ENCODE results near the gene FOXA2.
"Not testable (repeated sequence)": the region's sequence is repeated elsewhere in the genome, so short reads cannot be mapped to it uniquely, and the experiment has no call there.

Gene FOXA2

DNA sequence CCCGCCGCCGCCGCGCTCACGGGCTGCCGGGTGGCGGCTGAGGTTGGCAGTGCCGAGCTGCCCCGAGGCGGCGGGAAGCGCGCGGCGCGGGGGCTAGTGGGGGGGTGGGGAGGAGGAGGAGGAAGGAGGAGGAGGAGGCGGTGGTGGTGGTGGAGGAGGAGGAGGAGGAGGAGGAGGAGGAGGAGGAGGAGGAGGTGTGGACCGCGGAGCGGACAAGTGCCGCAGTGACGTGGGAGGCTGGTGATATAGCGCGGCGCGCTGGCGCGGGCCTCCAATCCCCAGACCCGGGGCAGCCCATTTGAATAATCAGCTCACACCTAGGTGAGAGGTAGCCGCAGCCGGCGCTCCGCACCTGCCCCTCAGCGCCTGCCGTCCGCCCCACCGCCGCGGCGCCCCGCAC is at the start of gene FOXA2:
Gene FOXA2, minus strand, starts transcription at position 51 of the 400 bp plus-strand sequence. CDS start 294 bp downstream, outside the sequence.
- FAIRE-seq (no peak), DNase-seq (ENCODE audit: extremely low spot score, insufficient read length, low read depth) (no peak)

DNA sequence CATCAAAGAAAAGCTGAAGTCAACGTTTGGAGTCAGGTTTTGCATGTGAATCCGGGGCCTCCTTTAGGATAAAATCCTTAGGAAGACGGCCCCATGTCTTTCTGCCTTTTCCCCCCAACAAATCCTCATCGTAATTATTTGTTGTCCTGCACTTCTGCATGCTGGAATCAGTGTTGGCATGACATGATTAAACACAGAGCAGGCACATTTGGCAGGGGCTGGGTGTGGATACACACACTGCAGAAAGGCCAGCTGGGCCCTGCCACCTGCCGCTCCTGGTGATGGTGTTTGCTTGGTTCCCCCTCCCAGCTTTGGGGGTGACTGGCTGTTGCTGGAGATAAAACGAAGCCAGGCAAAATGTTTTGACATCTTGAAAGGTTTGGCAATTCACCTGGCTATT is 46.3 kb upstream of the FOXA2 start:
- no peak for DNase-seq (ENCODE audit: extremely low spot score, insufficient read length, low read depth)

DNA sequence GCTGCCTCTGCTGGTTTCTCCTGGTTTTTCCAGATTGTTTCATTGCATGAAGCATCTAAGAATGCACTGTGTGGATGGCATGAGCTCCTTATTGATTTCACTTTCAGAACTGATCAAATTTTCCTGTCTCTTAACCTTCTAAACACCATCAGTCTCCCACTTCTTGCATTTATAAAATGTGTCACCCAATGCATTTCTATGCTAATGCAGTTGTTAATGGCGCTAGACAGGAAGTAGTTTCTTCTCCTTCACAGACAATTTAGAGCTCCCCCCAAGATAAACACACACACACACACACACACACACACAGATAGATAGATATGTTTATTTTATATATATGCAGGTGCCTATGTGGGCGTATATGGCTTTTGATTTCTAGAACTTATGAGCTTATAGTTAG is 45.6 kb upstream of the FOXA2 start:
- FAIRE-seq (no peak), DNase-seq (ENCODE audit: extremely low spot score, insufficient read length, low read depth) (no peak)

More for the DNA sequence above, 46.3 kb upstream of the FOXA2 start:
- no peak for FAIRE-seq

DNA sequence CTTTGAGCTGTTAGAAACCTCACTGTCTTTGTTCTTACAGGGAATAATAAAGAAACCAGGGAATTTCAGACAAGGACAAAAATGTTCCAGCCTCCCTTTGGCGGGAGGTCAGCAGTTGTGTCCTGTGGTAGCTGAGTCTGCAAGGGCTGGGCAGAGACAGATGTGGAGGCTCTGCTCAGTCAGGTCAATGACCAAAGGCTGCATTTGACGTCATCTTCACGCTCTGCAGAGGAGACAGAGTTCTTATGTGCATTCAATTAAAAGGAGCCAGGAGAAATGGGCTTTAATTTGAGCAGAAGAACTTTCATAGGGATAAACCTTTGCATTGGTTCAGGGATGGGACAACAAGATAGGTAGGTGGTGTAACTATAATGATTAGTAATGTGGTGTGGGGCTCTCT is 45.1 kb upstream of the FOXA2 start:
- DNase-seq (ENCODE audit: extremely low spot score, insufficient read length, low read depth) = no peak
- no peak for FAIRE-seq

DNA sequence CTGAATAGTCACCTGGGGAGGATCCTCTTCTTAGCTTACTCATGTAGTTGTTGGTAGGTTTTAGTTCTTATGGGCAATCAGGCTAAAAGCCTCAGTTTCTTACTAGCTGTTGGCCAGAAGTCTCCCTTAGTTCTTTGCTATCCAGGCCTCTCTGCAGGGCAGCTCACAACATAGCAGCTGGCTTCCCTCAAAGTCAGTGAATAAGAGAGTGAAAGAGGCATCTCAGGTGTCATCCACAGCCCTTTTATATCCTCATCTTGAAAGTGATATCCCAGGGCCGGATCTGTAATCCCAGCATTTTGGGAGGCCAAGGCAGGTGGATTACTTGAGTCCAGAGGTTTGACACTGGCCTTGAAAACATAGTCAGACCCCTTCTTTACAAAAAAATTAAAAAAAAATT is 42.1 kb upstream of the FOXA2 start:
- no peak for FAIRE-seq
- DNase-seq (ENCODE audit: extremely low spot score, insufficient read length, low read depth) = no peak

DNA sequence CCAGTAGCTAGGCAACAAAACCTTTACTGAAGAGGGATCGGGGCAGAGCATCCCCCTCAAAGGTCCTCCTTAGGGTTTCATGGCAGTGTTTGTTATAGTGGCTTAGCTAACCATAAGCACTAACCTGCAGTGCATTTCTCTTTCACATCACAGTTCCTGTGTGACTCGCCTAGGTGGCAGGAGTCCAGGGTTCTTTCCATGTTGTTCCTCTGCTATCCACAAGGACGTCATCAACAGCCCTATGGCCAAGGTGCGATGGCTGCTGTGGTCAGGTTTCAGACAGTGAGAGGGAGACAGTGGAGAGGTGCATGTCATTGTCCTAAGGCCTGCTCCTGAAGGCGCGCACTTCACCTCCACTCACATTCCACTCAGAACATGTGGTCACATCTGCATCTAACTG is 38.8 kb upstream of the FOXA2 start:
- DNase-seq (ENCODE audit: extremely low spot score, insufficient read length, low read depth) = no peak
- no peak for FAIRE-seq

DNA sequence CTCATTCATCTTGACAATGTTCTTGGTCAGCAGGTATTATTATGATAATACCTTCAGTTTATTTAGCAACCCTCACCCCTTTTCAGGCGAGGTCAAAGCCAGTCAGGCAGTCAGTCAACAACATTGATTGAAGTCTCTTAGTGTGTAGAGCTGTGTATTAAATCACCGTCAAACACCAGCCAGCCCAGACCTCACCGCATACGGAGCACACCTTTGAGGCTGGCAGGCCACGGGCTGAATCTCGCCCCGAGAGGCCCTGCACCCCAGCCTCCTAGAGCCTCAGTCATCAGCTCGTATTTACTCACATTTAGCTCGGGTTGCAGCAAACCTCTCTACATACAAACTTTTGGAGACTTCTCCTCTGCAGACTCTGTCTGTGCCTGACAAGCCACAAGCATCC is 36.0 kb upstream of the FOXA2 start:
- FAIRE-seq (no peak), DNase-seq (ENCODE audit: extremely low spot score, insufficient read length, low read depth) (no peak)

DNA sequence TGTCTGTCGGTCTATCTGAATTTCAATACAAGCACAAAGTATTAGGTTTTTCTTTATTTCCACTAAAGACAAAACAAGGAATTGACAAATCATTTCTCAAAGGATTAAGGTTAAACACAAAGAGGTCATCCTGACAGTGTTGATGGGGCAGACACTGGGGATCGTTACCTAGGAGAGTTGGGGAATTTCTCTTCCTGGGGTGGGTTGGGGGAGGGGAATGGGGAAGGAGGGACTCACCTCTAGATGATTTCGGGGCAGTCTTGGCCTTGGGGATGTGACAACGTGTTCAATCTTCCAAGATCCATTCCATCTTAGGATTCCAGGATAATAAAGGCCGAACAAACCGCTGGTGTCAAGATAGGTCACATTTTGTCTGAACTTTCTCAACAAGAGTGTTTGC is 35.4 kb upstream of the FOXA2 start:
- no peak for FAIRE-seq
- DNase-seq (ENCODE audit: extremely low spot score, insufficient read length, low read depth) = no peak

DNA sequence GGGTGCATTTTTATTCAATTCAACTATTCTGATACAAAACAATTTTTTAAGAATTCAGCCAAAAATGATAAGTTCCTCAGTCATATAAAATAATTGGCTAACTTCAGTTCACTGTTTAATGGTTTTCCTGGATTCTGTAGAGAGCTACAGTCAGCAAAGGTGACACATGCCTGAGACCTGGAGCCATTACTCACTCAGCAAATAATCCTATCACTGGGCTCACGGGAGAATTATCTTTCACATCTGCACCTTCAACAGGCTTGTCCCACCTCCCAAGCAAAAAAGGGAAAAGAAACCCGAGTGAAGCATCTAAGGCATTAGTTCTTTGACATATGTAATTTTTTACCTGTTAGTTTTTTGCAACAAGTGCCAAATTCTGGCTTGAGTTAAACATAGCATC is 34.9 kb upstream of the FOXA2 start:
- FAIRE-seq (no peak), DNase-seq (ENCODE audit: extremely low spot score, insufficient read length, low read depth) (no peak)

DNA sequence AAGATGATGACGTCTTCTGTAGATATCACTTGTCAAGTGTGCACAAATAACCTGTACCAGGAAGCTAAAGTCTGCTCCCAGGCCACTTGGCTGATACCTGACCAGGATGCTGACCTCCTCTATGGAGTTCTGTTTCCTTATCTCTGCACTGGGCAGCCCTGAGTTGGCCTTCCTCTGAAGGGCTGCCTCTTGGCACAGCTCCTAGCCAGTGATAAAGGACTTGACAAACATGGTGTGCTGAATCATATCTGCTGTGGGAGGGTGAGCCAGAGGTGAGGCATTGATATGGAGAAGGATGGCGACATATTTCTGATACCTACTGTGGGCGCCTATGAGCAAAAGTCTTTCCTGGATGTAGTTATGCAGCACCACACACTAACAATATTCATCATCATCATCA is 32.8 kb upstream of the FOXA2 start:
- FAIRE-seq (no peak), DNase-seq (ENCODE audit: extremely low spot score, insufficient read length, low read depth) (no peak)

DNA sequence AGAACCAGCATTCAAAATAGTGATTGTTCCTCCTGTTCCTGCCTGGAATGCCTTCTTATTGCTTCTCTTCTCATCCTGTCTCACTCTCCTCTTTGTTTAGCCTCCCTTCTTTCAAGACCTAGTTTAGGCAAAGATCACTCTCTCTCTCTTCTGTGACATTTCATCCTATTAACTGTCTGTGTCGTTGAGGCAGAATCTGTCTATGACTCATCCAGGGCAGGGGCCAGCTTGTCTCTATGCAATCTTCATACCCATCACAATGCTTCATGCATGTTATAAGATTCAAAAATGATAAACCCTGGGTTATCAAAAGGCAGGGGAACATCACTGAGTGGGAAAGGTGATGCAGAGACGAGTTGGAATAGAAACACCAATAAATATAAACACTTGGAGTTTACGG is 32.2 kb upstream of the FOXA2 start:
- FAIRE-seq (no peak), DNase-seq (ENCODE audit: extremely low spot score, insufficient read length, low read depth) (no peak)

DNA sequence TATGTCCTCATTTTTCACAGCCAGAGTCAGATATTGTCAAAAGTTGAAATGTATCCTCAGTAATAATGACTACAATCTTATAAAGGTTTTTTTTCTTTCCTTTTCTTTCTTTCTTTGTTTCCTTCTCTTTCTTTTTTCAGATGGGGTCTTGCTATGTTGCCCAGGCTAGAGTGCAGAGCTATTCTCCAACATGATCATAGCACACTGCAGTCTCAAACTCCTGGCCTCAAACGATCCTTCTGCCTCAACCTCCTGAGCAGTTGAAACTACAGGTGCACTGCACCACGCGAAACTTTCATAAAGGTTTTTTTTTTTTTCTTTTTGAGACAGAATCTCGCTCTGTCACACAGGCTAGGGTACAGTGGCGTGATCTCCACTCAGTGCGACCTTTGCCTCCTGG is 31.1 kb upstream of the FOXA2 start:
- no peak for FAIRE-seq
- DNase-seq (ENCODE audit: extremely low spot score, insufficient read length, low read depth) = no peak

DNA sequence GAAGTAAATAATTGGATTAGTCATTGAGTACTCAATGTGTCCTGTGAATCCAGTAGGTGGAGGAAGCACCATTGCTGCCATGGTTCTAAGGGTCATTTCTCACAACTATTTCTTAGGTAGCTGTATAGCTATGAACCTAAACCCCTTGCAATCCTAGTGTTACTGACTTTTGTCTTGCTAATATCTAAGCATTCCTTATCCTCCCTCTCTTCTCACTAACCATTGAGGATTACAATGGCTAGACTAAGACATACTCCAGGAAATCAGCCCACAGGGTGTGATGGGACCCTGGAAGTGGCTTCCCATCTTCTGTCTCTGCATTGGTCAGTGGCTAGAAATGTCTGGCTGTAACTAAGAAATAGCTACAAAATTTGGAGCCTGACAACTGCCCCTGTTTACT is 27.3 kb upstream of the FOXA2 start:
- DNase-seq (ENCODE audit: extremely low spot score, insufficient read length, low read depth) (no peak), FAIRE-seq (no peak)

DNA sequence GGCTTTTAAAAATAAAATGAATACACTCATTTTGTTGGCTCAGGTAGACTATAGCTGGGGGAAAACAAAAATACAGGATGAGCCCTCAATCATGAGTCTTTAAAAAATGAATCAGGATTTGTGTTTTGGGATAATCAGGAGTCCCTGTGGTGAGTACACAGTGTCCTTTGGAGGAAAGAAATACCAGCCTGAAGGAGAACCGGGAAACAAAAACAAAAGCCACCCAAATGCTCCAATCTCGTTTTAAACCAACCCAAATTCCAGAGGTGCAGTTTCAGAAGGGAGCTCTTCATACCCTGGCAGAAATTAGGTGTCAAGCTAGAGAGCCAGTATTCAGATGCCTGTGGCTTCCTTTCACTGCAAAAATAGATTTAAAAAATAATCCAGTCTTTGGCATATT is 23.3 kb upstream of the FOXA2 start:
- FAIRE-seq = no peak
- no peak for DNase-seq (ENCODE audit: extremely low spot score, insufficient read length, low read depth)

DNA sequence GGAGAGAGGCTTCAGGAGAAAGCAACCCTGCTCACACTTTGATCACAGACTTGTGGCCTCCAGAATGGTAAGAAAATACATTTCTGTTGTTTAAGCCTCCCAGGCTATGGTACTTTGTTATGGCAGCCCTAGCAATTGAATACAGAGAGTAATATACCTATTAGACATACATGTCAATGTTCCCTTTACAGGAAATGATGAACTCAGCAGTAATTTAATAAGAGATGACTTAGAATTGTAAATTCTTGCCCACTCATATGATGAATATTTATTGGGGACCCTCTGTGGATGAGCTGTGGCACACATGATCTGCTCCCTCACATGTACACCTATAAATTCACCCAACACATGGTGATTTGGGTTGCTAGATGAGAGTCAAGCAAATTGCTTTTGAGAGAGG is 20.4 kb upstream of the FOXA2 start:
- FAIRE-seq (no peak), DNase-seq (ENCODE audit: extremely low spot score, insufficient read length, low read depth) (no peak)

DNA sequence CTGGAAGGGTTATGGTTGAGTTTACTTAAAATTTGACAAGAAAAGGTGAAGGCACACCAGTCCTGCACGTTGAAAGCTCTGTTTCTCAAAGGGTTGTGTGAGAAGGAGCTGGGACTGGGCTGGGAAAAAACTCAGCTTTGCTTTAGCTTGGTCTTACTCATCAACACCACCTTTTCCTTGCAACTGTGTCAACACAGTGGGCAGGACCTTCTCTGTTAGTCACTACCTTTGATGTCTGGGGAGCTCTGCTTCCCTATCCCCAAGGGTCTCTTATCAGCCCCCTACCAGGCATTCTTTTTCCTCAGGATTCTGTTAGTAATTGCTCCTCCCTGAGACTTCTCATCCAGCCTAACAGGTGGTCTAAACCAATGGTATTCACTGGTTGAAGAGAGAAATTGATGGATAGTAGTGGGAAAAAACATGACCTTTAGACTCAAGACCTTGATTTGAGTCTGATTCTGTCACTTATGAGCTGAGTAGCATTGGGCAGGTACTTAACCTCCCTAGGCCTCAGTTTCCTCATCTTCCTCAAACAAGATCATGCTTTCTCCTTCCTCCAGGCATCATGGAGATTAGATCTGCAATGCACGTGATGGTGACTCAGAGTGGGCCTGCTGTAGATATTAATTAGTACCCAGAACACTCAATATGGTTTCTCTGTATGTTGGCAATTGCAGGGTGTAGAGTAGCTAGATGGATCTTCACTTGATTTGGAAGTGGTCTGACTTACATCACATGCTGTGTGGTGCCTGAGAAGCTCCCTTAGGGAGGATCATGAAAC is 17.2 kb upstream of the FOXA2 start:
- no peak for FAIRE-seq

DNA sequence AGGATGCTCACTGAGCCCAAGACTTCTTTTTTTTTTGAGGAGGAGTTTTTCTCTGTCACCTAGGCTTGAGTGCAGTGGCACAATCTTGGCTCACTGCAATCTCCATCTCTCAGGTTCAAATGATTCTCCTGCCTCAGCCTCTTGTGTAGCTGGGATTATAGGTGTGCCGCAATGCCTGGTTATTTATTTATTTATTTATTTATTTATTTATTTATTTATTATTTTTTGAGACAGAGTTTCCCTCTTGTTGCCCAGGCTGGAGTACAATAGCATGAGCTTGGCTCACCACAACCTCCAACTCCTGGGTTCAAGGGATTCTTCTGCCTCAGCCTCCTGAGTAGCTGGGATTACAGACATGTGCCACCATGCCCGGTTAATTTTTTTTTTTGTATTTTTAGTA is 14.9 kb upstream of the FOXA2 start:
- not testable (repeated sequence) for DNase-seq (ENCODE audit: extremely low spot score, insufficient read length, low read depth); FAIRE-seq

More for the DNA sequence above, 17.2 kb upstream of the FOXA2 start:
- no peak for DNase-seq (ENCODE audit: extremely low spot score, insufficient read length, low read depth)

DNA sequence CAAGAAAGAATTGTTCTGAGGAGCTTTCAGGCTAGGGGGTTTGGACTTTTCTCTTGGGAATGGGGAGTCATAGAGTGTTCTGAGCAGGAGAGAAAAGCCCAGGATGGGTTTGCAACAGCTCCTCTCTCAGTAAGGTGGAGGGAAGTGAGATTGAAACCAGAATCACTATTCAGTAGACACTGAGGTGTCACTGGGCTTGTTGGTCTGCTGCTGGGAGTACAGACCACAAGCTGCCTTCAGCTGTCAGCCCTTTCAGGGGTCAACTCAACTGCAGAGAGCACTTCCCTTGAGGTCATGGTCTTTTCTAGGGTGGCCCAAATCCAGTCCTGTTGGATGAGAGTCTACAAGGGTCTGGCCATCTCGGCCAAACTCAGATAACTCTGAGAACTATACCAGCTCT is 12.9 kb upstream of the FOXA2 start:
- FAIRE-seq = no peak
- no peak for DNase-seq (ENCODE audit: extremely low spot score, insufficient read length, low read depth)

DNA sequence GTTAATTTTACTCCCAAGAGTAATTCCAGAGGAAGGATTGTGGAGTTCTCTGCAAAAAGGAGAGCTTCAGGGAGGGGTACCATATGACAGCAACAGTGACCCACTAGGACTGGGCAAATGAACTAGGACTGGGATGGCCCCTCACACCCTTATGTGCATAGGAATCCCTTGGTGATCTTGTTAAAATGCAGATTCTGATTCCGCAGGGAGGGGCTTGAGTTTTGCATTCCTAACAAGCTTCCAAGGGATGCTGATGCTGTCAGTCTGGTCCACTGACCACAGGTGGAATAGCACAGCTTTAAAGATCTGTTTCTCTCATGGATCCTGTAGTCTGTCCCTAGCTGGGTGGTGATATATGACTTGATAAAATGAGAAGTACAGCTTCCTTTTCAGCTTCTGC is 6.3 kb upstream of the FOXA2 start:
- FAIRE-seq = no peak
- DNase-seq (ENCODE audit: extremely low spot score, insufficient read length, low read depth) = no peak

DNA sequence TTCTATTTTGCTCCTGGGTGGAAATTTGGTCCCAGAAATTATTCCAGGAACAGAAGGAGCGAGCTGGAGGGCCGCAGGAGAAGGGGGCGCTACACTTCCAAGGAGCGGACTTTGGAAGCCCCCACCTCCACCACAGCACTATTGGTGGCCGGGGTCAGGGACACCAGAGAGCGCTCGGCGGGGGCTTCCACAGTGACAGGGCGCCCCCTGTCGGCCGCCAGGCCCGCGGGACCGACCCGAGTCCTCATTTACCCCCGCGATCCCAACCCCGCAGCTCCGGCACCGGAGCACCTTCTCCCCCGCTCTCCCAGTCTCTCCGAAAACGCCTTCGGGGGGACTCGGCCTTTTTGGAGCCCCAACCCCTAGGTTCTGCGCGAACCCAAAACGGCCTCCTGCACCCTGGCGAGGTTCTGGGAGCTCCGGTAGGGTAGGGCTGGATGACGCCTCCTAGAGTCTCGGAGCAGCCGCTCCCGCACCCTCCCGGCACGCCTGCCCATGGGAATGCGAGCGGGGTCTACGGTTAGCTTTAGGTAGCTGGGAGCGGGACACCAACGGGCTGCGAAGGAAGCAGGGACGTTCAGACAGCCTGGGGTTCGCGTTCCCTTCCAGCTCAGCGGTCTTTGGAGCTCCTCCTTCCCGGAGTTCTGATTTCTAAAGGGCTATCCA is 2.4 kb upstream of the FOXA2 start:
- DNase-seq (ENCODE audit: extremely low spot score, insufficient read length, low read depth) = no peak
- FAIRE-seq = no peak

DNA sequence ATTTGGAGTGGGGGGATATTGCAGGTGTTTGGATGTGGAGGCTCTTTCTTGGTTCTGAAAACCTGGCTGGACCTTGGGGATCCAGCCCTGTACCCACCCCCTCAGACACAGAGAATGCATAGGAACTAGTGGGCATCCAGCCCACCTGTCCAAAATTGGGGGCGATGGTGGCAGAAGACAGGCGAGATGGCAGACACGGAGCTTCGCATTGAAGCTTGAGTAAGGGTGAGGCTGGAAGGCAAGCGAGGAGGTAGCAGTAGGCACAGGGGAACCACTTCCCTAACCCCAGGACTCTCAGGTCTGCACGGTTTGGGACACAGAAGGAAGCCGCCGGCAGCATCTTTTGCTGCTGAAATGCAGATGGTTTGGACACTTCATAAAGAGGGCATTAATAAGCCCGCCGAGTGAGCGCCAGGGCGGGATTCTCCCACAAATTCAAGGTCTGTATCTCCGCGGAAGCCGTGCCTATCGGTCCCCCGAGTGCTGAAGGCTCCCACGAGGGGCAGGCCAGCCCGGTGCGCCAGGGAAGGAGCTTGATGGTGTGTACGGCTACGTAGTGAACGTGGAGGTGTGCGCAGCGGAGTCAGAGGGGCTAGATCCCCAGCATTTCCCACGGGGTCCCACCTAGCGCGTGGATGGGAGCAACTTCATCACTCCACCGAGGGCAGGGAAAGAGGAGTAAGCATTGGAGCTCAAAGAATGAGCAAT is 1.6 kb upstream of the FOXA2 start:
- DNase-seq (ENCODE audit: extremely low spot score, insufficient read length, low read depth) (no peak), FAIRE-seq (no peak)
